ACHN (cell line): Measurements from ENCODE around the gene MRPS7.

ENCODE experiments used
- DNase-seq: peaks from one replicate; pipeline ENCODE4 v3.0.0-alpha.2; 2015
- in situ Hi-C: cut with HindIII; loops from 2 replicates; pipeline ENCODE4 v1.10.0; 2017; ENCODE audit warnings: low sequenced_read_pairs, low pct_ligation_motif_present, low pct_unique_long_range_greater_than_20kb

Gene MRPS7

DNA sequence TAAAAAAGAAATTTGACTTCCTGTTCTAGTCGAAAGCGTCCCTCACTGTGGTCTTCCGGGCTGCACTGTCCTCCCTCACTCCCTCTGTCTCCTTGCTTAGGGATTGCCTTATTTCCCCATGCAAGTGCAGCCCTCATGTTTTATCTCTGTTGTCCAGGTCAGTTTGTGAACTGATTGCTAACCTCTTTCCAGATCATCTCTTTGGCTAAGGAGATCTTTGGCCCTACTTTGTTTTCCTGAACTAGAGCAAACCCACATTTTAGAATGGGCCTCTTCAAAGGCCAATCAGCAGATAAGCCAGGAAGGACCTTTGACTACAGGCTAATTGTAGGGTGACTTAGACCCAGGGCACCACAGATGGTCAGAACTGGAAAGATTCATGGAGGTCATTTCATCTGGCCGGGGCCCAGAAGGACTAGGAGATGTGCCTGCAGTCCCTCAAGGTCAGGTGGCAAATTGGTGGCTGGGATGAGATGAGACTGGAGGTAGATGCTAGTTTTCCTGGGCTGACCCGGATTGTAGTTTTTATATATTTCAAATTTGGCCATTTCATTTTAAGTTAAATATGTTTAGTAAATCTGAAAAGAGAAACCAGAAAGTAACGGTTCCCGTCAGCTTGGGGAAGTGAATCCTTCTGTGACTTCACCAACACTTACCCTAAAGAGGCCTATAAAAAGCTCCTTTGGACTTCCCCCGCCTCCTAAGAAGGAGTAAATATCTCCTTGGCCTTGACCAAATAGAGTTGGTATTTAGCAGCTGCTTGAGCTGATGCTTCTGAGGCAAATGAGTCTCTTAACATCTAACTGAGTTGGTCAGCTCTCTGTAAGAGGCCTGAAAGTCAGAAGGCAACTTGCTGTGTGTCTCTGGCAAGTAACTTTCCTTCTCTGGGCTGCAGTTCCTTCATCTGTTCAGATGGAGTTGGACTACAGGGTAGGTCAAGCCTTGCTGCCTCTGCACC, 33.8 kb downstream of the MRPS7 start:
- no peak for DNase-seq
- in situ Hi-C loops: no loop called here

GRCh38 chr17:75300280-75300679, 38.6 kb downstream of the MRPS7 start:
- in situ Hi-C loops: no loop called here
- no peak for DNase-seq

- DNase-seq: no peak
- in situ Hi-C loops: no loop called here
Observed at GRCh38 chr17:75301049-75301448, 39.4 kb downstream of the MRPS7 start.

- DNase-seq: no peak
- in situ Hi-C loops: no loop called here
Observed at GRCh38 chr17:75301502-75302206, 40.0 kb downstream of the MRPS7 start.

- in situ Hi-C loops: no loop called here
- DNase-seq: no peak
Observed at GRCh38 chr17:75307957-75308731, 46.5 kb downstream of the MRPS7 start.

DNA sequence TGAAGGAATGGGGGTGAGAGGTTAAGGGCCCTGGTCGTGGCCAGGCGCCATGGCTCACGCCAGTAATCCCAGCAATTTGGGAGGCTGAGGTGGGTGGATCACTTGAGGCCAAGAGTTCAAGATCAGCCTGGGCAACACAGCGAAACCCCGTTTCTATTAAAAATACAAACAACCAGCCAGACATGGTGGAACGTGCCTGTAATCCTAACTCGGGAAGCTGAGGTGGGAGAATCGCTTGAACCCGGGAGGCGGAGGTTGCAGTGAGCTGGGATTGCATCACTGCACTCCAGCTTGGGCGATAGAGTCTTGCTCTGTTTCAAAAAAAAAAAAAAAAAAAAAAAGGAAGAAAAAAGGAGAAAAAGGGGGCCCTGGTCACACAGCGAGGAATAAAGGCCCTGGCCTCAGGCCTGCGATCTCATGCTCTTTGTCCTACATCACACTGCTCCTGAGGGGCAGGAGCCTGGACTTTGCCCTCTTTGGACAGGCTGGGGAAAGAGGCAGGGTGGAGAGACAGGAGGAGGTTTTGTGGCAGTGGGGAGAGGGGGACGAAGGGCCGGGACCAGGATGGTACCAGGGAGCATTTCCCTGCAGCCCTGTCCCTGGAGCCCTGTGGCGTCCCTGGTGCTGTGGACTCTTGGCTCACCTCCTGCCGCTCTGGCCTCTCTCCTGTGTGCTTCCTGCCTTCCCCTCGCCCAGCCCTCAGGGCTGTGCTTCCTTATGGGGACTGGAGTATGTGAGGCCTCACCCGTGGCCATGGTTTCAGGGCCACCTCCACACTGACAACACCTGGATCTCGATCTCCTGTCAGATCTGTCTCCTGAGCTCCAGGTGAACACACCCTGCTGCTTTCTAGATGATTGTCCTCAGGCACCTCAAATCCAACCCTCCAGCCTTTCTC, 47.3 kb downstream of the MRPS7 start:
- DNase-seq: no peak

GRCh38 chr17:75313941-75314551, 52.4 kb downstream of the MRPS7 start:
- DNase-seq: no peak

More for the DNA sequence above, 47.3 kb downstream of the MRPS7 start:
- in situ Hi-C loops: no loop called here

DNA sequence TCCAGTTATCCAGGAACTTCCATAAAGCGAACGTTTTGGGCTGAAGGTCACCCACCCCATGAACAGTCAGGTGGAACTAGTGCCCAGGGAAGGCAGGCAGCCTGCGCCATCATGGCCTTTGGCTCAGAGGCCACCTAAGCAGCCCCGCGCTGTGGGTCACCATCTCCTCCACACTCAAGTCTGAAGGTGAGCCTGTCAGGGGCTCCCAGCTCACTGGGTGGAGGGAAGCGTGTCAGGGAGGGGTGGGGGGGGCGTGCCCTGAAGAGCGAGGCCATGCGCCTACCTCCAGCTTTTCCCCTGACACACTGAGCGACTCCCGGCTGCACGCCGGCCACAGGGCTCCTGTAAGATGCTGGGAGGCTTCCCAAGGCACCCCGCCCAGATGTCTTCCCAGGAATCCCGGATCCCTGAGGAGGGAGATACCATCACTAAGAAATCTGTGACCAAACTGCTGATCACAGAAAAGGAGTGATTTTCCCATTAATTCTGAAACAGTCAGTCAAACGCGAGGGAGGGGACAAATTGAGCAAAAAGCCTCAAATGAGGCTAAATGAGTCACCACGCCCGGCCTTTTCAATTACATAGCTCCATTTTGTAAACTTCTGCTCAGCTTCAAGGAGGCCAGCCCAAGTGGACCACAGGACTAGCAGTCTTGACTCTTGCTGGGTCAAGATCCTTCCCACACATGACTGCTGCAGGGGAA, 54.0 kb downstream of the MRPS7 start:
- DNase-seq: no peak
- in situ Hi-C loops: no loop called here

More at GRCh38 chr17:75313941-75314551, 52.4 kb downstream of the MRPS7 start:
- in situ Hi-C loops: no loop called here
